Breast epithelium (tissue), 4 donors: Measurements from ENCODE around the gene AZGP1. TPM values are rescaled to one million over a fixed set of nuclear protein-coding genes. Genes with fewer than 3 reads are reported as not detected.

ENCODE experiments used
- DNase-seq, 2 donors: peaks; one replicate each; pipeline ENCODE4 v3.0.0-alpha.2; 2019; ENCODE audit warnings: low spot score in 2 of 2
- H3K27ac ChIP-seq, 2 donors: fragments of 200-600 bp; sonication (generic) in 1 of 2; one replicate each; pipeline ENCODE4 v1.5.1; 2016 to 2019; ENCODE audit warnings: mild to moderate bottlenecking in 1 of 2
- H3K27me3 ChIP-seq, 2 donors: fragments of 200-600 bp; sonication (generic) in 1 of 2; one replicate each; pipeline versions ENCODE4 v1.5.1 to v1.6.0; 2017 to 2019; ENCODE audit warnings: control low read depth in 1 of 2, mild to moderate bottlenecking in 1 of 2
- H3K36me3 ChIP-seq: fragments of 200-600 bp; one replicate; pipeline ENCODE4 v1.5.1; 2019
- H3K4me1 ChIP-seq, 2 donors: fragments of 200-600 bp; sonication (generic); one replicate each; pipeline ENCODE4 v1.5.1; 2016 to 2019; ENCODE audit warnings: control low read depth in 1 of 2
- H3K4me3 ChIP-seq, 3 donors: fragments of 200-600 bp; sonication (generic); 1 replicate in 2 of 3; 2 replicates in 1 of 3; pipeline ENCODE4 v1.5.1; 2016 to 2019; ENCODE audit warnings: mild to moderate bottlenecking in 3 of 3, moderate library complexity in 2 of 3
- H3K9me3 ChIP-seq, 2 donors: fragments of 200-600 bp; sonication (generic) in 1 of 2; one replicate each; pipeline ENCODE4 v1.5.1; 2016 to 2019; ENCODE audit warnings: control low read depth in 1 of 2
- POLR2A ChIP-seq: fragments of 450-650 bp; IDR thresholded peaks from one replicate; pipeline ENCODE4 v1.6.1; 2016; ENCODE audit warnings: antibody characterized with exemption, mild to moderate bottlenecking, moderate library complexity
- POLR2AphosphoS5 ChIP-seq, 3 donors: sonication (generic); formaldehyde crosslinking; IDR thresholded peaks; one replicate each; pipeline ENCODE4 v1.6.1; 2017; ENCODE audit warnings: antibody characterized with exemption in 3 of 3
- intact Hi-C: fragments of 100-400 bp; cut with DNase I; formaldehyde crosslinking; loops from one replicate; pipeline ENCODE4 v1.15.1; 2023; ENCODE audit warnings: low total_unique reads
- total RNA-seq, 3 donors: library from RNA; depleted of rRNA; stranded (reverse); fragments of >200 nt; gene quantifications; one replicate each; pipeline ENCODE4 v1.1.0, GENCODE V29; 2016
- TF ChIP-seq, protein P1 (sequence below), 3 donors: fragments of 450-650 bp; IDR thresholded peaks; one replicate each; pipeline ENCODE4 v1.5.1; 2016 to 2017; ENCODE audit warnings: antibody characterized with exemption in 3 of 3, mild to moderate bottlenecking in 3 of 3, moderate library complexity in 3 of 3

The AZGP1 gene
- total RNA-seq, 3 donors from 2014 or later, result 40.0 to 4,981 (median 3,161) TPM

DNA sequence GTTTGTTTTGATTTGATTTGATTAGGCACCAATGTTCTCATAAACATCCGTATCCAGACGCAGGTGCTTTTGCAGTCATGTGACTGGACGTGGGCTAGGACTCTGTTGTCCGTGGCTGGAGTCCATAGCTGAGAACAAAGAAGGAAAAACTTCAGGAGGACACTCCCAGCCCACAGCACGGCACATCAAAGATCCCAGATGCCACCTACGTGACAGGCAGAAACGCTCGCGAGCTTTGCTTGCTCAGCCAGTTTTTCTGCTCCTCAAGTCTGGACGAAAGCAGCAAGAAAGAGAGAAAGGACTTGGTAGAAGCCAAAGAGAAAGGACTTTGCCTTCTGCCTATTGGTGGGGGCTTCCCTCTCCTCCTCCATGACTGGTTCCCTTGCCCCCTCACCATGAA, 32.7 kb upstream of the AZGP1 start:
- H3K36me3 ChIP-seq, result no peaks in the 10 kb centered on the region
- H3K9me3 ChIP-seq, result no peaks in the 10 kb centered on the region
- peaks cover 0 to 6% of the 10 kb centered on the region in 2 donors for H3K4me1 ChIP-seq
- TF ChIP-seq POLR2AphosphoS5 (IDR thresholded peaks at IDR 0.05) (peak in 1 of 3 donors; percentile 6), POLR2A (no peak)
- no peaks in the 10 kb centered on the region for H3K27me3 ChIP-seq
- H3K27ac ChIP-seq, result peak overlapping the region; percentile 70 to 78
- peak; percentile 75 to 77 for DNase-seq
- intact Hi-C loops, result no loop called here
- no peak overlapping the region for H3K4me3 ChIP-seq

DNA sequence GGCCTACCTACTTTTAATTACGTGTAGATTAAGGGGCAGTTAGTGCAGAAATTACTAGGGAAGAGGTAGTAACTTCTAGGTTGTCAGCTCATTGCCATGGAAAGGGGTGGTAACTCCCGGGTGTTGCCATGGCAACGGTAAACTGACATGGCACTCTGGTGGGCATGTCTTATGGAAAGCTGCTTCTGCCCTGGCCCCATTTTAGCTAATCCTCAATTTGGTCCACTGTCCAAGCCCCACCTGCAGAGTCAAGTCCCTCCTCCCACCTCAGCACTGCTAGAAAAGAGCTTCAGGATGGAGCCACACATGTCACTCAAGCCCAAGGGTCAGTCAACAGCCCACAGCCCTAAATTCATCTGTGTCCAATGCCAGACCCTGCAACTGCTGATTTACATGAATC, 32.1 kb upstream of the AZGP1 start:
- Histone ChIP-seq H3K27ac (peak overlapping the region; percentile 70 to 78), H3K27me3 (no peaks in the 10 kb centered on the region), H3K4me3 (no peak overlapping the region), H3K9me3 (no peaks in the 10 kb centered on the region), H3K36me3 (no peaks in the 10 kb centered on the region), H3K4me1 (peaks cover 0 to 5% of the 10 kb centered on the region in 2 donors)
- TF ChIP-seq, protein P1, sequence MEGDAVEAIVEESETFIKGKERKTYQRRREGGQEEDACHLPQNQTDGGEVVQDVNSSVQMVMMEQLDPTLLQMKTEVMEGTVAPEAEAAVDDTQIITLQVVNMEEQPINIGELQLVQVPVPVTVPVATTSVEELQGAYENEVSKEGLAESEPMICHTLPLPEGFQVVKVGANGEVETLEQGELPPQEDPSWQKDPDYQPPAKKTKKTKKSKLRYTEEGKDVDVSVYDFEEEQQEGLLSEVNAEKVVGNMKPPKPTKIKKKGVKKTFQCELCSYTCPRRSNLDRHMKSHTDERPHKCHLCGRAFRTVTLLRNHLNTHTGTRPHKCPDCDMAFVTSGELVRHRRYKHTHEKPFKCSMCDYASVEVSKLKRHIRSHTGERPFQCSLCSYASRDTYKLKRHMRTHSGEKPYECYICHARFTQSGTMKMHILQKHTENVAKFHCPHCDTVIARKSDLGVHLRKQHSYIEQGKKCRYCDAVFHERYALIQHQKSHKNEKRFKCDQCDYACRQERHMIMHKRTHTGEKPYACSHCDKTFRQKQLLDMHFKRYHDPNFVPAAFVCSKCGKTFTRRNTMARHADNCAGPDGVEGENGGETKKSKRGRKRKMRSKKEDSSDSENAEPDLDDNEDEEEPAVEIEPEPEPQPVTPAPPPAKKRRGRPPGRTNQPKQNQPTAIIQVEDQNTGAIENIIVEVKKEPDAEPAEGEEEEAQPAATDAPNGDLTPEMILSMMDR (IDR thresholded peaks at IDR 0.05), result no peak
- TF ChIP-seq POLR2AphosphoS5 (IDR thresholded peaks at IDR 0.05), result no peak
- DNase-seq, result peak in 1 of 2 donors; percentile 48
- intact Hi-C loops, result no loop called here

DNA sequence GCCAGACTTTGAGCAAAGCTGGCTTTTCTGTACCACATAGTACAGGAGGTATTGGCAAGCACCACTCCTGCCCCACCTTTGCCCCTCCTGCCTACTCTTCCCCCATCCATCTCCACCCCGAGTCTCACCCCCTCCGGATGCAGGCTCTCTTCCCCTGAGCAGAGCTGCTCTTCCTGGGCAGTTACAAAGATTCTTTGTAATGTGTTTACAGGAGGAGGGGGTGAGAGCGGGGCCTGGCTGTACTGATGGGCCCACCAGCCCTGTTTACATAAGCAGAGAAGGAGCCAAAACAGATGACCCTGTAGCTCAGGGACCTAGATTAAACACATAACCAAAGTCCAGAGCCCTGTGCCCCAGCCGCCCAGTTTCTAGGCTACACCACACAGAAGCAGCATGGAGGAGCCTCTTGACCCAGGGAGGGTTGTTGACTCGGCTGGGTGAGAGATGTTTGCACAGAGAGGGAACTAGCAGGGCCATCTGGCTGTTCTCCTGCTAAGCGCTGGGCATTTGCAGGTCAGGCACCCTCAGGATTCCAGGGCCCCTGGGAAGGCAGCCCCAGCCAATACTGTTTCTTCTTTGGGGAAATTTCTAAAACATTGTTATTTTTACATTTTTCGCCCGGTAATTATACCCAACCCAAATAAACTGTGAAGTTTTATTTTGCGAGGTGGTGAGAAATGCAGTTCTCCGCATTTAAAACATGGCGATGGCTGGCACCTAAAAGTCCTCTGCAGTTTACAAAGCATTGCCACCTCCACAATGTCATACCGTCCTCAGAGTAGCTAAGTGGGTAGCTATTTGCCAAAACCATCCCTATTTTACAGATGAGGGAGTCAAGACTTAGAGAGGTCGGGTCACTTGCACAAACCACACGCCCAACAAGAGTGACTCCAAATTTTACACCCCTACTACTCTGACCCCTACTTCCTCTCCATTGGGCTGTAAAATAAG, 28.2 kb upstream of the AZGP1 start:
- intact Hi-C loops, result no loop called here
- Histone ChIP-seq H3K36me3 (no peaks in the 10 kb centered on the region), H3K9me3 (no peaks in the 10 kb centered on the region), H3K4me3 (no peak overlapping the region), H3K27me3 (no peaks in the 10 kb centered on the region), H3K4me1 (no peaks in the 10 kb centered on the region), H3K27ac (peak overlapping the region; percentile 45 to 70)
- DNase-seq, result peak in 1 of 2 donors; percentile 69
- TF ChIP-seq POLR2AphosphoS5 (IDR thresholded peaks at IDR 0.05) (no peak), POLR2A (no peak)
- TF ChIP-seq, protein P1 (IDR thresholded peaks at IDR 0.05), result no peak

DNA sequence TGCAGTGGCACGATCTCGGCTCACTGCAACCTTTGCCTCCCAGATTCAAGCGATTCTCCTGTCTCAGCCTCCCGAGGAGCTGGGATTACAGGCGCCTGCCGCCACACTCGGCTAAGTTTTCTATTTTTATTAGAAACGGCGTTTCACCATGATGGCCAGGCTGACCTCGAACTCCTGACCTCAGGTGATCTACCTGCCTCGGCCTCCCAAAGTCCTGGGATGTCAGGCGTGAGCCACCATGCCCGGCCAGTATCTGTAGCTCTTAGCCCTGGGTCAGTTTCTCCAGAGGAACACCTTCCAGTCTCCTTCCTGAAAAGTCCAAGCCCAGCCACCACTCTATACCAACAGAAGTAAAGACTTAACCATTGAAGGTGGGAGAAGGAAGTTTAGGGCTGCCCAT, 24.4 kb upstream of the AZGP1 start:
- Histone ChIP-seq H3K36me3 (no peaks in the 10 kb centered on the region), H3K9me3 (no peaks in the 10 kb centered on the region), H3K27ac (no peak overlapping the region), H3K4me3 (no peak overlapping the region), H3K27me3 (no peaks in the 10 kb centered on the region), H3K4me1 (no peaks in the 10 kb centered on the region)
- DNase-seq, result no peak
- intact Hi-C loops, result no loop called here
- TF ChIP-seq POLR2A (no peak), POLR2AphosphoS5 (IDR thresholded peaks at IDR 0.05) (no peak)
- TF ChIP-seq, protein P1 (IDR thresholded peaks at IDR 0.05), result no peak

DNA sequence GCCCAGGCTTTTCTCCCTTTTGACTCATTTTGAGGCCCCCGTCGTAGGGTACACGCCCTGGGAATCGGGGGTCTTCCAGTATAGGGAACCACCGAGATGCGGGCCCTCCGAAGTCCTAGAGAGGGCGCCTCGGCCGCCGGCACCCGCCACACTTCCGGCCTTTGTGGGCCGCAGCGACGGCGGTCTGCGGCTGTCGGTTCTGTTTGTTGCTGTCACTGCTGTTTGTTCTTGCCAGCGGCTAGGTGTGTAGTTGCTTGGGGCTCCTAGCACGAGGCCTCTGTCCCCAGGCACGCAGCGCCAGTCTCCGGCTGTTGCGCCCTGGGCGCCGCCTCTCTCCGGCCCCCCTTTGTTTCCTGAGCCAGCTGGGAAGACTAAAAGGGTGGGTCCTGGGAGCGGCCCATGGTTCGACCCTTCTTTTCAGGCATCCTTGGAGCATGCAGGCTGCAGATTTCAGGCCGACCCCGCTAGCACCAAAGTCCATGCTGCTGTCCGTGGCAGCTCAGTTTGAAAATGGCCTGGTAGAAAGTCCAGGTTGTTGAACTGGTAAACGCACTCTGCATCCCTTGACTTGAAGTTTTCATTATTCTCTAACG, 21.8 kb upstream of the AZGP1 start:
- peak in 1 of 2 donors; percentile 51 for DNase-seq
- Histone ChIP-seq H3K4me1 (no peaks in the 10 kb centered on the region), H3K4me3 (peak overlapping the region; percentile 52 to 69 (median 55)), H3K27ac (peak overlapping the region; percentile 78 to 81), H3K27me3 (no peaks in the 10 kb centered on the region), H3K36me3 (no peaks in the 10 kb centered on the region), H3K9me3 (no peaks in the 10 kb centered on the region)
- TF ChIP-seq, protein P1 (IDR thresholded peaks at IDR 0.05), result peak in 2 of 3 donors; percentile 15 to 40
- no peak for TF ChIP-seq POLR2A
- peak; percentile 25 to 36 (median 27) for TF ChIP-seq POLR2AphosphoS5 (IDR thresholded peaks at IDR 0.05)
- intact Hi-C loops, result loop anchor here (10.0 kb wide), 1 partner anchor 83 kb away; the partner anchor contains the start of gene TRIM4
